Measurements from ENCODE around the gene DENND1A.
A peak's percentile ranks its signal among the peaks of the same experiment; 100 is the strongest.

DNA sequence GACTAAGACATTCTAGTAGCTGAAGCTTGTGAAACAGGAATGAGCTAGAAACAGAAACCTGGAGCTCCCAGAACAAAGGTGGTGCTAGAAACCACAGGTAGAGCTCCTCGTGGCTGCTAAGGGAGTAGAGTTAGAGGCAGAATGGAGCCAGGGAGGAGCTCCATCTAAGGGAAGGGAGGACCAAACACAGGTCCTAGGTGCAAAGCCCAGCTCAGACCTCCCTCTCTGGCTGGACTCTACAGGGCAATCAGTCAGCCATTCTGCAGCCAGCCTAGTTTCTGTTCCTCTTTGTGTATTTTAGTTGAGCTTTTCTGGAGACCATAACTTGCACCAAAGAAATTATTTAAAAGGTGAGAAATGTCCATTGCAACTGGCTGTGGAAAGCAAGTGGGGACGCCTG, 503.5 kb downstream of the DENND1A start:
- TF ChIP-seq POLR2AphosphoS5 (IDR thresholded peaks at IDR 0.05; ENCODE audit: low read depth) (no peak), CTCF (conservative IDR thresholded peaks at IDR 0.05; ENCODE audit: low read depth in 2 of 2) (peak in 1 of 2 experiments; percentile 13; a peak in 1 of 4 replicates), REST (IDR thresholded peaks at IDR 0.05; ENCODE audit: unreplicated experiment) (no peak), ZNF331 (CRISPR knock-in tag; IDR thresholded peaks at IDR 0.05; ENCODE audit: low read depth) (no peak)
